HG03060 (cell line): ENCODE measurements around the gene CRIM1.

Experiments
- ATAC-seq: cut with Tn5 transposase; IDR thresholded peaks from one replicate; pipeline ENCODE4 v1.9.1; 2021; ENCODE audit warnings: low read depth, moderate number of reproducible peaks; ENCODE audit not compliant: unreplicated experiment

The CRIM1 gene

GRCh38 chr2:36416370-36417165 is 61.0 kb downstream of the CRIM1 start:
- ATAC-seq = no peak

GRCh38 chr2:36420569-36421181 is 65.1 kb downstream of the CRIM1 start:
- no peak for ATAC-seq

GRCh38 chr2:36421379-36421778 is 65.8 kb downstream of the CRIM1 start:
- no peak for ATAC-seq

GRCh38 chr2:36423172-36423571 is 67.6 kb downstream of the CRIM1 start:
- no peak for ATAC-seq

GRCh38 chr2:36423619-36424120 is 68.1 kb downstream of the CRIM1 start:
- no peak for ATAC-seq

GRCh38 chr2:36425608-36426355 is 70.2 kb downstream of the CRIM1 start:
- ATAC-seq = no peak

GRCh38 chr2:36427790-36428243 is 72.2 kb downstream of the CRIM1 start:
- no peak for ATAC-seq

GRCh38 chr2:36430549-36430948 is 75.0 kb downstream of the CRIM1 start:
- no peak for ATAC-seq

GRCh38 chr2:36432479-36432878 is 76.9 kb downstream of the CRIM1 start:
- no peak for ATAC-seq

- ATAC-seq = no peak
Observed at GRCh38 chr2:36433311-36434217, 78.0 kb downstream of the CRIM1 start.

- no peak for ATAC-seq
Observed at GRCh38 chr2:36438449-36438977, 82.9 kb downstream of the CRIM1 start.

- no peak for ATAC-seq
Observed at GRCh38 chr2:36439084-36439483, 83.5 kb downstream of the CRIM1 start.

GRCh38 chr2:36441065-36441625 is 85.6 kb downstream of the CRIM1 start:
- no peak for ATAC-seq

GRCh38 chr2:36441816-36442215 is 86.2 kb downstream of the CRIM1 start:
- ATAC-seq = no peak

- ATAC-seq = no peak
Observed at GRCh38 chr2:36444216-36444936, 88.8 kb downstream of the CRIM1 start.

GRCh38 chr2:36445185-36445866 is 89.7 kb downstream of the CRIM1 start:
- no peak for ATAC-seq

GRCh38 chr2:36446294-36446693 is 90.7 kb downstream of the CRIM1 start:
- ATAC-seq = no peak

GRCh38 chr2:36449213-36449612 is 93.6 kb downstream of the CRIM1 start:
- ATAC-seq = no peak
